ENCODE measurements around the gene CAMK1G. TPM values are rescaled to one million over a fixed set of nuclear protein-coding genes. Genes with fewer than 3 reads are reported as not detected.

Gene CAMK1G
- total RNA-seq, 2 donors from 2014 or later: 0.18 to 1.6 TPM

- no peak for DNase-seq (ENCODE audit: low spot score)
- Histone ChIP-seq H3K36me3 (no peaks in the 10 kb centered on the region), H3K27ac (no peak overlapping the region), H3K4me3 (no peak overlapping the region), H3K9me3 (no peaks in the 10 kb centered on the region), H3K4me1 (replicated peaks) (no peaks in the 10 kb centered on the region), H3K27me3 (replicated peaks; ENCODE audit: insufficient read depth) (no peaks in the 10 kb centered on the region)
- intact Hi-C loops (cut with DNase I): loop anchor here (5.0 kb wide), 1 partner anchor 53 kb away; no protein-coding TSS in a partner anchor
- WGBS: 96% methylated on average over 11 of the region's 11 CpGs
- TF ChIP-seq POLR2A (IDR thresholded peaks at IDR 0.05) (no peak), POLR2AphosphoS5 (IDR thresholded peaks at IDR 0.05) (no peak)
- TF ChIP-seq, protein P1, sequence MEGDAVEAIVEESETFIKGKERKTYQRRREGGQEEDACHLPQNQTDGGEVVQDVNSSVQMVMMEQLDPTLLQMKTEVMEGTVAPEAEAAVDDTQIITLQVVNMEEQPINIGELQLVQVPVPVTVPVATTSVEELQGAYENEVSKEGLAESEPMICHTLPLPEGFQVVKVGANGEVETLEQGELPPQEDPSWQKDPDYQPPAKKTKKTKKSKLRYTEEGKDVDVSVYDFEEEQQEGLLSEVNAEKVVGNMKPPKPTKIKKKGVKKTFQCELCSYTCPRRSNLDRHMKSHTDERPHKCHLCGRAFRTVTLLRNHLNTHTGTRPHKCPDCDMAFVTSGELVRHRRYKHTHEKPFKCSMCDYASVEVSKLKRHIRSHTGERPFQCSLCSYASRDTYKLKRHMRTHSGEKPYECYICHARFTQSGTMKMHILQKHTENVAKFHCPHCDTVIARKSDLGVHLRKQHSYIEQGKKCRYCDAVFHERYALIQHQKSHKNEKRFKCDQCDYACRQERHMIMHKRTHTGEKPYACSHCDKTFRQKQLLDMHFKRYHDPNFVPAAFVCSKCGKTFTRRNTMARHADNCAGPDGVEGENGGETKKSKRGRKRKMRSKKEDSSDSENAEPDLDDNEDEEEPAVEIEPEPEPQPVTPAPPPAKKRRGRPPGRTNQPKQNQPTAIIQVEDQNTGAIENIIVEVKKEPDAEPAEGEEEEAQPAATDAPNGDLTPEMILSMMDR (IDR thresholded peaks at IDR 0.05): no peak
Observed at GRCh38 chr1:209629621-209630382, 46.3 kb downstream of the CAMK1G start.

DNA sequence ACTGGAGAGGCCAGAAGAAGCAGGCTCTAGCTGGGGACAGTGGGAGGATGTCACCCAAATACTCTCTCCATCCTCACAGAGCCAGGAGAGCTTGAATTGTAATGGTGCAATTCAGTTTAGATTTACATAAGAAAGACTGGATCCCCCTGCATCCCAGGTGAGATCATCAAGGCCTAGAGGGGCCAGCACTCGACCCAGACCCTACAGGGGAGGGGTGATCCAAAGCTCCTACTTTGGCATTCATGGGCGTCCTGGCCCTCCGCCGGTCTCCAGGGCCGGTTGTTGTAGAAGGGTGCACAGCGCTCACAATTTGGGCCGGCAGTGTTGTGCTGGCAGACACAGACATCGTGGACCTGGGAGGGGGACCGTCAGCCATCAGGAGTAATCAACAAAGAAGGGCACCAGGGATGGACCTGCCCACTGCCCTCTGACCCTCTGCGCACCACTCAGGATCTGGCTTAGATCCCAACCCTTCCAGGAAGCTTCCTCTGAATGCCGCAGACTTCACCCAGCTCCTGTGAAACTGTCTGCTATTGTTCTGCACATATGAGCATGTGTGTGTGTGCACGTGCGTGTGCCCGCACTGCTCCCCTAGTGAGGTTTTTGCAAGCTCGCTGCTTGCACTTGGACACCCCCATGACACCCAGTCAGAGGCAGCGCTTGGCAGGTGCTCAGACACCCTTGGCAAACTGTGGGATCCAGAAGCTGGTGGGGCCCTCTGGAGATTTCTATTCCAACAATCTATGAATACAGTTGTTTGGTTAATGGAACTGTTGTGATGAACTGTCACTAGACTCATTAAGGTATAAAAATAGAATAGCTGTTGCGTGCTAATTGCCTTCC is 47.1 kb downstream of the CAMK1G start:
- Histone ChIP-seq H3K4me1 (replicated peaks) (no peaks in the 10 kb centered on the region), H3K36me3 (no peaks in the 10 kb centered on the region), H3K27ac (no peak overlapping the region), H3K9me3 (no peaks in the 10 kb centered on the region), H3K4me3 (no peak overlapping the region), H3K27me3 (replicated peaks; ENCODE audit: insufficient read depth) (no peaks in the 10 kb centered on the region)
- no peak for DNase-seq (ENCODE audit: low spot score)
- WGBS: 74% methylated on average over 17 of the region's 17 CpGs
- intact Hi-C loops (cut with DNase I): no loop called here
- TF ChIP-seq, protein P1 (IDR thresholded peaks at IDR 0.05): no peak
- no peak for TF ChIP-seq POLR2AphosphoS5 (IDR thresholded peaks at IDR 0.05)
- TF ChIP-seq POLR2A (IDR thresholded peaks at IDR 0.05): no peak

- Histone ChIP-seq H3K27ac (no peak overlapping the region), H3K4me1 (replicated peaks) (no peaks in the 10 kb centered on the region), H3K4me3 (no peak overlapping the region), H3K27me3 (replicated peaks; ENCODE audit: insufficient read depth) (no peaks in the 10 kb centered on the region), H3K9me3 (no peaks in the 10 kb centered on the region), H3K36me3 (no peaks in the 10 kb centered on the region)
- 95% methylated on average over 6 of the region's 6 CpGs for WGBS
- intact Hi-C loops (cut with DNase I): no loop called here
- no peak for DNase-seq (ENCODE audit: low spot score)
- TF ChIP-seq POLR2AphosphoS5 (IDR thresholded peaks at IDR 0.05) (no peak), POLR2A (IDR thresholded peaks at IDR 0.05) (no peak)
- TF ChIP-seq, protein P1 (IDR thresholded peaks at IDR 0.05): no peak
Observed at GRCh38 chr1:209633335-209633997, 50.0 kb downstream of the CAMK1G start.

DNA sequence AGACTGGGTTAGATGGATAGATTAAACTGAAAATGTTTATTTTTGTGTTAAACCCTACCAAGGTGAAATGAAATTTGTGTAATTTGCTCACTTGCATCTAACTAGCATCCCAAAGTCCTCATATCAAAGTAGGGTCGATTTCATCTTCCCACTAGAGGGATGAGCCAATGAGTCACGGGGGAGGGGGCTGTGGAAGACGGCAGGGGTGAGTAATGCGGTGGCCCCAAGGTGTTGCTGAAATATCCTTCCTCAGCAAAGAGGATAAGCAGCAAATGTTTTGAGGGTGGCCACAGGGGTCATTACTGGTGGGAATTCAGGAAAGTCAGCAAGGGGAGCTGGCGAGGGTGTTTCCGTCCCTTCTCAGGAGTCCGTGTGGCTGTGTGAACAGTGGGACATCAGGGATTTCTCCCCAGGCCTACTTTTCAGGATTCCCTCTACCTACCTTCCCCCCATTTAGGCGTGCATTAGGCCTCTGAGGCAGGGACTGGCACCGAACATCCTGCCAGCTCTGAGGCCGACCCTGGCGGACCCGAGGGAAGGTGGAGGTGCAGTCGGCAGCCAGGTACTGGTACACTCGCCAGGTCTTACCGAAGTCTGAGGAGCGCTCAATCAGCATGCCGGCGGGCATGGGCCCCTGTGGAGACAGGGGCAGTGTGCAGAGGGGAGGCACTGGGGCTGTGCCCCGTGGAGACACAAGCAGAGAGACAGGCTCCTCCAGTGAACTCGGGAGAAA is 50.7 kb downstream of the CAMK1G start:
- DNase-seq (ENCODE audit: low spot score): no peak
- TF ChIP-seq POLR2A (IDR thresholded peaks at IDR 0.05) (no peak), POLR2AphosphoS5 (IDR thresholded peaks at IDR 0.05) (no peak)
- TF ChIP-seq, protein P1 (IDR thresholded peaks at IDR 0.05): no peak
- Histone ChIP-seq H3K27me3 (replicated peaks; ENCODE audit: insufficient read depth) (no peaks in the 10 kb centered on the region), H3K4me1 (replicated peaks) (no peaks in the 10 kb centered on the region), H3K9me3 (no peaks in the 10 kb centered on the region), H3K27ac (no peak overlapping the region), H3K36me3 (no peaks in the 10 kb centered on the region), H3K4me3 (no peak overlapping the region)
- WGBS: 90% methylated on average over 20 of the region's 20 CpGs
- intact Hi-C loops (cut with DNase I): no loop called here

Measured in prostate gland (tissue), 2 donors.